ENCODE data around the gene EIF4EBP2.

DNA sequence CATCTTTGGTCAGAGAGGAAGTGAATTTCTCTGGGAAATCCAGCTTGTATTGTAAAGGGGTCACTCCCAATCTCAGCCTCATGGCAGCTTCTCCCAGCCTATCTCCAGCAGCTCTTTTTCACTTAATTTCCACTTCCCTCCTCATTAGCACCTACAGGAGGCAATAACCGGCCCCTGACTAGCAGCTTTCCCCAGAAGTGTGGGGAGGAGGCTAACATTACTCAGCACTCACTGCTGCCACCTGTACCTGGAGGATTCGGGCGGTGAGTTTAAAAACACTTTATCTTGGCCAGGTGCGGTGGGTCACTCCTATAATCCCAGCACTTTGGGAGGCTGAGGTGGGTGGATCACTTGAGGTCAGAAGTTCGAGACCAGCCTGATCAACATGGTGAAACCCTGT, 33.8 kb downstream of the EIF4EBP2 start:
- TF ChIP-seq RELA (CRISPR knock-in tag; IDR thresholded peaks at IDR 0.05; ENCODE audit: borderline replicate concordance) = no peak
- TF ChIP-seq, protein P1, sequence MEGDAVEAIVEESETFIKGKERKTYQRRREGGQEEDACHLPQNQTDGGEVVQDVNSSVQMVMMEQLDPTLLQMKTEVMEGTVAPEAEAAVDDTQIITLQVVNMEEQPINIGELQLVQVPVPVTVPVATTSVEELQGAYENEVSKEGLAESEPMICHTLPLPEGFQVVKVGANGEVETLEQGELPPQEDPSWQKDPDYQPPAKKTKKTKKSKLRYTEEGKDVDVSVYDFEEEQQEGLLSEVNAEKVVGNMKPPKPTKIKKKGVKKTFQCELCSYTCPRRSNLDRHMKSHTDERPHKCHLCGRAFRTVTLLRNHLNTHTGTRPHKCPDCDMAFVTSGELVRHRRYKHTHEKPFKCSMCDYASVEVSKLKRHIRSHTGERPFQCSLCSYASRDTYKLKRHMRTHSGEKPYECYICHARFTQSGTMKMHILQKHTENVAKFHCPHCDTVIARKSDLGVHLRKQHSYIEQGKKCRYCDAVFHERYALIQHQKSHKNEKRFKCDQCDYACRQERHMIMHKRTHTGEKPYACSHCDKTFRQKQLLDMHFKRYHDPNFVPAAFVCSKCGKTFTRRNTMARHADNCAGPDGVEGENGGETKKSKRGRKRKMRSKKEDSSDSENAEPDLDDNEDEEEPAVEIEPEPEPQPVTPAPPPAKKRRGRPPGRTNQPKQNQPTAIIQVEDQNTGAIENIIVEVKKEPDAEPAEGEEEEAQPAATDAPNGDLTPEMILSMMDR (IDR thresholded peaks at IDR 0.05) = no peak
- TF ChIP-seq ZNF416 (CRISPR knock-in tag; IDR thresholded peaks at IDR 0.05) = no peak
- TF ChIP-seq, protein P2, sequence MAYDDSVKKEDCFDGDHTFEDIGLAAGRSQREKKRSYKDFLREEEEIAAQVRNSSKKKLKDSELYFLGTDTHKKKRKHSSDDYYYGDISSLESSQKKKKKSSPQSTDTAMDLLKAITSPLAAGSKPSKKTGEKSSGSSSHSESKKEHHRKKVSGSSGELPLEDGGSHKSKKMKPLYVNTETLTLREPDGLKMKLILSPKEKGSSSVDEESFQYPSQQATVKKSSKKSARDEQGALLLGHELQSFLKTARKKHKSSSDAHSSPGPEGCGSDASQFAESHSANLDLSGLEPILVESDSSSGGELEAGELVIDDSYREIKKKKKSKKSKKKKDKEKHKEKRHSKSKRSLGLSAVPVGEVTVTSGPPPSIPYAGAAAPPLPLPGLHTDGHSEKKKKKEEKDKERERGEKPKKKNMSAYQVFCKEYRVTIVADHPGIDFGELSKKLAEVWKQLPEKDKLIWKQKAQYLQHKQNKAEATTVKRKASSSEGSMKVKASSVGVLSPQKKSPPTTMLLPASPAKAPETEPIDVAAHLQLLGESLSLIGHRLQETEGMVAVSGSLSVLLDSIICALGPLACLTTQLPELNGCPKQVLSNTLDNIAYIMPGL (CRISPR knock-in tag; IDR thresholded peaks at IDR 0.05) = no peak
